ENCODE measurements around the gene ATP2A1.
"Not testable (repeated sequence)": the region's sequence is repeated elsewhere in the genome, so short reads cannot be mapped to it uniquely, and the experiment has no call there.

The ATP2A1 gene

GRCh38 chr16:28935346-28935745 is 57.1 kb downstream of the ATP2A1 start:
- DNase-seq (ENCODE audit: low read depth): peak; percentile 56
- TF ChIP-seq MYC (IDR thresholded peaks at IDR 0.05; ENCODE audit: low read depth, low read length): no peak
- TF ChIP-seq MAX (IDR thresholded peaks at IDR 0.05; ENCODE audit: low read depth, low read length): no peak
- TF ChIP-seq POLR2A (IDR thresholded peaks at IDR 0.05; ENCODE audit: extremely low read depth, insufficient read length): no peak
- TF ChIP-seq CTCF (IDR thresholded peaks at IDR 0.05; ENCODE audit: low read depth, low read length): no peak
- peak overlapping the region; percentile 52 for H3K4me3 ChIP-seq (ENCODE audit: low read depth, low read length)

GRCh38 chr16:28935924-28936783 is 57.9 kb downstream of the ATP2A1 start:
- peak overlapping the region; percentile 52 for H3K4me3 ChIP-seq (ENCODE audit: low read depth, low read length)
- TF ChIP-seq MYC (IDR thresholded peaks at IDR 0.05; ENCODE audit: low read depth, low read length) (no peak), POLR2A (IDR thresholded peaks at IDR 0.05; ENCODE audit: extremely low read depth, insufficient read length) (peak; percentile 20)
- peak; percentile 84 for DNase-seq (ENCODE audit: low read depth)

GRCh38 chr16:28936784-28937155 is 58.5 kb downstream of the ATP2A1 start:
- no peak for DNase-seq (ENCODE audit: low read depth)
- TF ChIP-seq POLR2A (IDR thresholded peaks at IDR 0.05; ENCODE audit: extremely low read depth, insufficient read length) (no peak), MAX (IDR thresholded peaks at IDR 0.05; ENCODE audit: low read depth, low read length) (no peak), MYC (IDR thresholded peaks at IDR 0.05; ENCODE audit: low read depth, low read length) (no peak), CTCF (IDR thresholded peaks at IDR 0.05; ENCODE audit: low read depth, low read length) (no peak)
- H3K4me3 ChIP-seq (ENCODE audit: low read depth, low read length): no peak overlapping the region

- peak; percentile 7 for TF ChIP-seq CTCF (IDR thresholded peaks at IDR 0.05; ENCODE audit: low read depth, low read length)
- no peak for TF ChIP-seq POLR2A (IDR thresholded peaks at IDR 0.05; ENCODE audit: extremely low read depth, insufficient read length)
Measured at GRCh38 chr16:28937222-28937876, 59.1 kb downstream of the ATP2A1 start.

GRCh38 chr16:28938721-28939120 is 60.4 kb downstream of the ATP2A1 start:
- TF ChIP-seq POLR2A (IDR thresholded peaks at IDR 0.05; ENCODE audit: extremely low read depth, insufficient read length): no peak
- TF ChIP-seq MYC (IDR thresholded peaks at IDR 0.05; ENCODE audit: low read depth, low read length): no peak
- no peak for TF ChIP-seq CTCF (IDR thresholded peaks at IDR 0.05; ENCODE audit: low read depth, low read length)
- no peak for TF ChIP-seq MAX (IDR thresholded peaks at IDR 0.05; ENCODE audit: low read depth, low read length)
- DNase-seq (ENCODE audit: low read depth): no peak
- no peak overlapping the region for H3K4me3 ChIP-seq (ENCODE audit: low read depth, low read length)

More at GRCh38 chr16:28937222-28937876, 59.1 kb downstream of the ATP2A1 start:
- no peak overlapping the region for H3K4me3 ChIP-seq (ENCODE audit: low read depth, low read length)
- no peak for DNase-seq (ENCODE audit: low read depth)

GRCh38 chr16:28939825-28940224 is 61.5 kb downstream of the ATP2A1 start:
- H3K4me3 ChIP-seq (ENCODE audit: low read depth, low read length); DNase-seq (ENCODE audit: low read depth): not testable (repeated sequence)

GRCh38 chr16:28943281-28943680 is 65.0 kb downstream of the ATP2A1 start:
- no peak overlapping the region for H3K4me3 ChIP-seq (ENCODE audit: low read depth, low read length)
- no peak for DNase-seq (ENCODE audit: low read depth)
- TF ChIP-seq MYC (IDR thresholded peaks at IDR 0.05; ENCODE audit: low read depth, low read length) (no peak), POLR2A (IDR thresholded peaks at IDR 0.05; ENCODE audit: extremely low read depth, insufficient read length) (no peak), MAX (IDR thresholded peaks at IDR 0.05; ENCODE audit: low read depth, low read length) (no peak), CTCF (IDR thresholded peaks at IDR 0.05; ENCODE audit: low read depth, low read length) (no peak)
